Caco-2 (cell line): ENCODE results near the gene CDC42EP3. TPM values are rescaled to one million over a fixed set of nuclear protein-coding genes. Genes with fewer than 3 reads are reported as not detected.

Source experiments
- BruUV-seq: library from RNA; stranded (reverse); fragments of 400-500 nt; replicated peaks from 2 replicates; lab custom pipeline; 2021; lab: Mats Ljungman, UMichigan
- CTCF ChIA-PET: fragments of 300-600 bp; sonication (Branson Sonifier 250); formaldehyde crosslinking; loops from one replicate; lab custom pipeline; 2022; ENCODE audit warnings: antibody characterized with exemption; lab: Charles Lee
- POLR2A ChIA-PET: fragments of 300-600 bp; sonication (Branson Sonifier 250); formaldehyde crosslinking; loops from one replicate; lab custom pipeline; 2022; ENCODE audit warnings: antibody characterized with exemption; lab: Charles Lee
- DNase-seq, 2 experiments: peaks; one replicate each; pipeline versions ENCODE4 v3.0.0 to v3.0.0-alpha.2; 2020 to 2022
- H3K27me3 ChIP-seq: replicated peaks from 2 replicates; pipeline ENCODE4 v1.6.0; 2011; ENCODE audit warnings: low read length; ENCODE audit not compliant: control insufficient read depth, insufficient read depth
- H3K36me3 ChIP-seq: 2 replicates; pipeline ENCODE4 v1.5.1; 2011; ENCODE audit warnings: low read length; ENCODE audit not compliant: control insufficient read depth, insufficient read depth
- H3K4me1 ChIP-seq: fragments of 250-450 bp; sonication (Bioruptor Pico); 2 replicates; pipeline ENCODE4 v1.5.1; 2020; ENCODE audit warnings: mild to moderate bottlenecking
- H3K4me3 ChIP-seq: 2 replicates; pipeline ENCODE4 v1.5.1; 2011; ENCODE audit warnings: low read depth, mild to moderate bottlenecking, control low read depth, low read length
- H3K9me3 ChIP-seq: fragments of 250-450 bp; sonication (Bioruptor Pico); 2 replicates; pipeline ENCODE4 v1.5.1; 2020; ENCODE audit warnings: mild to moderate bottlenecking, moderate library complexity
- H3K27ac Mint-ChIP-seq: one replicate; pipeline ENCODE4 v1.8.0; 2022; ENCODE audit warnings: mixed read lengths; ENCODE audit not compliant: unreplicated experiment
- H3K27me3 Mint-ChIP-seq: one replicate; pipeline ENCODE4 v1.8.0; 2022; ENCODE audit warnings: mixed read lengths; ENCODE audit not compliant: insufficient read depth, unreplicated experiment
- H3K36me3 Mint-ChIP-seq: one replicate; pipeline ENCODE4 v1.8.0; 2022; ENCODE audit warnings: mild to moderate bottlenecking, mixed read lengths; ENCODE audit not compliant: insufficient read depth, unreplicated experiment
- H3K4me1 Mint-ChIP-seq: one replicate; pipeline ENCODE4 v1.8.0; 2022; ENCODE audit warnings: low read depth, mixed read lengths; ENCODE audit not compliant: unreplicated experiment
- H3K4me3 Mint-ChIP-seq: one replicate; pipeline ENCODE4 v1.8.0; 2022; ENCODE audit warnings: mild to moderate bottlenecking, moderate library complexity, mixed read lengths; ENCODE audit not compliant: unreplicated experiment
- H3K9me3 Mint-ChIP-seq: one replicate; pipeline ENCODE4 v1.8.0; 2022; ENCODE audit warnings: mixed read lengths; ENCODE audit not compliant: unreplicated experiment
- CTCF ChIP-seq, 2 experiments: fragments of 200-600 bp in 1 of 2; IDR thresholded peaks; 1 replicate in 1 of 2; 2 replicates in 1 of 2; pipeline versions ENCODE4 v1.5.1 to v1.8.0; 2011 to 2022; ENCODE audit warnings: antibody characterized with exemption in 1 of 2, control low read depth in 1 of 2, inconsistent platforms in 1 of 2, low read depth in 1 of 2, low read length in 1 of 2, mild to moderate bottlenecking in 1 of 2, moderate library complexity in 1 of 2; ENCODE audit not compliant: insufficient read depth in 1 of 2, severe bottlenecking in 1 of 2, unreplicated experiment in 1 of 2
- intact Hi-C: fragments of 100-400 bp; cut with micrococcal nuclease; formaldehyde crosslinking; loops from one replicate; pipeline ENCODE4 v1.10.0; 2022; ENCODE audit not compliant: unreplicated experiment
- total RNA-seq: library from RNA; stranded (reverse); gene quantifications from 2 replicates; pipeline ENCODE4 v1.2.3, GENCODE V29; 2022

CDC42EP3 gene
- total RNA-seq, 1 experiment from 2014 or later: 95.8 TPM

- no peaks in the 10 kb centered on the region for H3K36me3 ChIP-seq
- BruUV-seq: no TSS peak
- H3K4me3 Mint-ChIP-seq: no peak overlapping the region
- intact Hi-C loops: no loop called here
- TF ChIP-seq CTCF (IDR thresholded peaks at IDR 0.05; ENCODE audit: insufficient read depth in 1 of 2, low read depth in 1 of 2, low read length in 1 of 2, severe bottlenecking in 1 of 2, unreplicated experiment in 1 of 2): no peak
- CTCF ChIA-PET: no interaction called here
- no peaks in the 10 kb centered on the region for H3K27me3 Mint-ChIP-seq
- no peak for DNase-seq
- H3K27me3 ChIP-seq: no peaks in the 10 kb centered on the region
- peaks cover 8% of the 10 kb centered on the region for H3K4me1 Mint-ChIP-seq
- H3K27ac Mint-ChIP-seq: no peak overlapping the region
- peaks cover 5% of the 10 kb centered on the region; the same call in 1 of the 2 replicates for H3K9me3 ChIP-seq
- POLR2A ChIA-PET: no interaction called here
- H3K9me3 Mint-ChIP-seq: peaks cover 43% of the 10 kb centered on the region
- H3K4me1 ChIP-seq: no peaks in the 10 kb centered on the region
- peaks cover 5% of the 10 kb centered on the region for H3K36me3 Mint-ChIP-seq
- no peak overlapping the region for H3K4me3 ChIP-seq
Observed at GRCh38 chr2:37601569-37601968, 69.9 kb downstream of the CDC42EP3 start.

- Mint-ChIP-seq H3K9me3 (peaks cover 44% of the 10 kb centered on the region), H3K4me1 (peaks cover 8% of the 10 kb centered on the region), H3K27ac (peak overlapping the region; percentile 36), H3K27me3 (no peaks in the 10 kb centered on the region), H3K4me3 (no peak overlapping the region), H3K36me3 (peaks cover 5% of the 10 kb centered on the region)
- Histone ChIP-seq H3K9me3 (peaks cover 4% of the 10 kb centered on the region; the same call in 1 of the 2 replicates), H3K27me3 (no peaks in the 10 kb centered on the region), H3K36me3 (no peaks in the 10 kb centered on the region), H3K4me3 (no peak overlapping the region), H3K4me1 (no peaks in the 10 kb centered on the region)
- intact Hi-C loops: no loop called here
- DNase-seq: no peak
- POLR2A ChIA-PET: no interaction called here
- CTCF ChIA-PET: no interaction called here
- BruUV-seq: no TSS peak
- TF ChIP-seq CTCF (IDR thresholded peaks at IDR 0.05; ENCODE audit: insufficient read depth in 1 of 2, low read depth in 1 of 2, low read length in 1 of 2, severe bottlenecking in 1 of 2, unreplicated experiment in 1 of 2): no peak
Observed at GRCh38 chr2:37600735-37601134, 70.7 kb downstream of the CDC42EP3 start.

- peaks cover 5% of the 10 kb centered on the region for H3K36me3 Mint-ChIP-seq
- Histone ChIP-seq H3K9me3 (no peaks in the 10 kb centered on the region), H3K27me3 (no peaks in the 10 kb centered on the region), H3K36me3 (no peaks in the 10 kb centered on the region), H3K4me1 (no peaks in the 10 kb centered on the region), H3K4me3 (no peak overlapping the region)
- H3K27ac Mint-ChIP-seq: no peak overlapping the region
- no peak for TF ChIP-seq CTCF (IDR thresholded peaks at IDR 0.05; ENCODE audit: insufficient read depth in 1 of 2, low read depth in 1 of 2, low read length in 1 of 2, severe bottlenecking in 1 of 2, unreplicated experiment in 1 of 2)
- no peak overlapping the region for H3K4me3 Mint-ChIP-seq
- H3K27me3 Mint-ChIP-seq: no peaks in the 10 kb centered on the region
- intact Hi-C loops: no loop called here
- H3K4me1 Mint-ChIP-seq: peaks cover 8% of the 10 kb centered on the region
- ChIA-PET POLR2A (no interaction called here), CTCF (no interaction called here)
- peaks cover 46% of the 10 kb centered on the region for H3K9me3 Mint-ChIP-seq
- BruUV-seq: no TSS peak
- no peak for DNase-seq
Observed at GRCh38 chr2:37599688-37600525, 71.5 kb downstream of the CDC42EP3 start.
